Progenitor cell of endocrine pancreas (in vitro differentiated cells): ENCODE measurements around the gene TMEM208. TPM values are rescaled to one million over a fixed set of nuclear protein-coding genes. Genes with fewer than 3 reads are reported as not detected.

ENCODE experiments used
- DNase-seq: peaks from one replicate; pipeline ENCODE4 v3.0.0; 2021; ENCODE audit warnings: low spot score; ENCODE audit not compliant: unreplicated experiment
- H3K27ac Mint-ChIP-seq: 2 replicates; pipeline ENCODE4 v1.8.0; 2021; ENCODE audit warnings: mild to moderate bottlenecking, moderate library complexity, mixed read lengths
- H3K27me3 Mint-ChIP-seq: 2 replicates; pipeline ENCODE4 v1.8.0; 2021; ENCODE audit warnings: mixed read lengths
- H3K36me3 Mint-ChIP-seq: 2 replicates; pipeline ENCODE4 v1.8.0; 2022; ENCODE audit warnings: mixed read lengths; ENCODE audit not compliant: insufficient read depth
- H3K4me1 Mint-ChIP-seq: 2 replicates; pipeline ENCODE4 v1.8.0; 2021; ENCODE audit warnings: low read depth, mixed read lengths
- H3K4me3 Mint-ChIP-seq: 2 replicates; pipeline ENCODE4 v1.8.0; 2021; ENCODE audit warnings: low read depth, mild to moderate bottlenecking, moderate library complexity, mixed read lengths
- H3K9me3 Mint-ChIP-seq: 2 replicates; pipeline ENCODE4 v1.8.0; 2021; ENCODE audit warnings: low read depth, mixed read lengths
- CTCF ChIP-seq: fragments of 200-600 bp; sonication (generic); IDR thresholded peaks from one replicate; pipeline ENCODE4 v1.5.0; 2021; ENCODE audit warnings: antibody characterized with exemption, mild to moderate bottlenecking; ENCODE audit not compliant: unreplicated experiment
- total RNA-seq: library from RNA; stranded (reverse); gene quantifications from 2 replicates; pipeline ENCODE4 v1.2.1, GENCODE V29; 2021

Gene TMEM208
- total RNA-seq, 1 donor from 2014 or later: 36.3 TPM

GRCh38 chr16:67255553-67256221 is 28.8 kb downstream of the TMEM208 start:
- H3K4me3 Mint-ChIP-seq: no peak overlapping the region
- no peaks in the 10 kb centered on the region for H3K4me1 Mint-ChIP-seq
- peaks cover 19% of the 10 kb centered on the region for H3K27me3 Mint-ChIP-seq
- H3K9me3 Mint-ChIP-seq: no peaks in the 10 kb centered on the region
- no peaks in the 10 kb centered on the region for H3K36me3 Mint-ChIP-seq
- no peak for TF ChIP-seq CTCF
- H3K27ac Mint-ChIP-seq: no peak overlapping the region
- no peak for DNase-seq

DNA sequence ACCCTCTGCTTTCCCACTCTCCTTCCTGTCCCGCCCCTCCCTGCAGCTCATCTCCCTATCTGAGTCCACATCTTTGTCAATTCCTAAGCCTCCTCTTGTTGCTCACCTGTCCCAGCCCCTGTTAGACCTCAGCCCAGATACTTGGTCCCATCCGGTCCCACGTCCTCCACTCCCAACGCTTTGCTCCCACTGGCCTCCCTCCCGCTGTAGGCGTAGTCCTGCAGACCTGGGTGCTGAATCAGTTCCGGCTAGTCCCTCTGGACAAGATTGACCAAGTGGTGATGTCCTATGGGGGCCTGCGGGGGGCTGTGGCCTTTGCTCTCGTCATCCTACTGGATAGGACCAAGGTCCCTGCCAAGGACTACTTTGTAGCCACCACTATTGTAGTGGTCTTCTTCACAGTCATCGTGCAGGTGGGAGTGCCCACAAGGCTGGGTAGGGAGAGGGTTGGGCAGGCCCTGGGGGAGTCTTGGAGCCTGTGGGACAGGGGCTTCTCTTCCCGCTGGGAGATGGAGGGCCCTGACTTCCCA is 29.8 kb downstream of the TMEM208 start:
- Mint-ChIP-seq H3K36me3 (no peaks in the 10 kb centered on the region), H3K9me3 (no peaks in the 10 kb centered on the region), H3K4me1 (no peaks in the 10 kb centered on the region), H3K27ac (no peak overlapping the region), H3K4me3 (no peak overlapping the region), H3K27me3 (peaks cover 11% of the 10 kb centered on the region)
- no peak for DNase-seq
- TF ChIP-seq CTCF: no peak

GRCh38 chr16:67257486-67258160 is 30.7 kb downstream of the TMEM208 start:
- peaks cover 8% of the 10 kb centered on the region for H3K27me3 Mint-ChIP-seq
- no peaks in the 10 kb centered on the region for H3K9me3 Mint-ChIP-seq
- DNase-seq: no peak
- no peak overlapping the region for H3K27ac Mint-ChIP-seq
- TF ChIP-seq CTCF: no peak
- no peaks in the 10 kb centered on the region for H3K4me1 Mint-ChIP-seq
- no peaks in the 10 kb centered on the region for H3K36me3 Mint-ChIP-seq
- no peak overlapping the region for H3K4me3 Mint-ChIP-seq

DNA sequence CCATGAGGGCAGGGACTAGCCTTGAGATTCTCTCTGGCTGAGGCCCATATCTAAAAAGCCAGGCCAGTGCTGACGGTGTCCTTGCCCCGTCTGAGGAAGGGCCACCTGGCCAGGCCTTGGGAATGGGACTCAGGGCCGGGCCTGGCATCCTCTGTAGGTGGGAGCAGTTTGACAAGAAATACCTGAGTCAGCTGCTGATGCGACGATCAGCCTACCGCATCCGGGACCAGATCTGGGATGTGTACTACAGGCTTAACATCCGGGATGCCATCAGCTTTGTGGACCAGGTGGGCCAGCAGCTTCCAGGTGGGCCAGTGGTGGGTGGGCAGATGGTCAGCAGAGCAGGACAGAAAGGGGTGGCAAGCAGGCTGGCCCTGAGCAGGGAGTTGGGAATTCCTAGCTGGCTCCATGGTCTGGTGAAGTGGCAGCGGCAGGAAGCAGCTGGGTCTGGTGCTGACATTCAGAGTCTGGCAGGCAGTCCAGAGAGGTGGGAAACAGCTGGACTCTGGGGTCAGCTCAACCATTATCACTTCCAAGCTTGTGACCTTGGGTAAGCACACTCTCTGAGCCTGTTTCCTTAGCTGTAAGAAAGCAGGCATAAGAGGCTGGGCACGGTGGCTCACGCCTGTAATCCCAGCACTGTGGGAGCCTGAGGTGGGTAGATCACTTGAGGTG is 31.4 kb downstream of the TMEM208 start:
- Mint-ChIP-seq H3K4me1 (no peaks in the 10 kb centered on the region), H3K27me3 (peaks cover 12% of the 10 kb centered on the region), H3K36me3 (no peaks in the 10 kb centered on the region), H3K4me3 (no peak overlapping the region), H3K27ac (no peak overlapping the region), H3K9me3 (no peaks in the 10 kb centered on the region)
- TF ChIP-seq CTCF: no peak
- no peak for DNase-seq

DNA sequence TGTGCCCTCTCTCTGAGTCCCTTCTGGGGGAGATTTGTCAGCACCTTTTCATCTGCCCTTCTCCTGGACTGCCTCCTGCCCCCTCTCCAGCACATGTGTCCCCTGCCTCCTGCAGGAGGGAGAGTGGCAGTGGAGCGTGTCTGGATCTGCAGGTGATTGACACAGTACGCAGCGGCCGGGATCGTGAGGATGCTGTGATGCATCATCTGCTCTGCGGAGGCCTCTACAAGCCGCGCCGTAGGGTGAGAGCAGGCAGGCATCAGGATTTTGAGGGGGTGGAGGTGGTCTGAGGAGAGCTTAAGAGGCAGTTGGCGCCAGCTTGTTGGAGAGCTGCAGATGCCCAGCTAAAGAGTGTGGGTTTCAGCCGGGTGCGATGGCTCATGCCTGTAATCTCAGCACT is 32.8 kb downstream of the TMEM208 start:
- Mint-ChIP-seq H3K4me3 (no peak overlapping the region), H3K4me1 (no peaks in the 10 kb centered on the region), H3K9me3 (no peaks in the 10 kb centered on the region), H3K36me3 (no peaks in the 10 kb centered on the region), H3K27ac (no peak overlapping the region), H3K27me3 (peaks cover 18% of the 10 kb centered on the region)
- TF ChIP-seq CTCF: no peak
- no peak for DNase-seq
